ENCODE measurements around the gene RBM19.

Gene RBM19

DNA sequence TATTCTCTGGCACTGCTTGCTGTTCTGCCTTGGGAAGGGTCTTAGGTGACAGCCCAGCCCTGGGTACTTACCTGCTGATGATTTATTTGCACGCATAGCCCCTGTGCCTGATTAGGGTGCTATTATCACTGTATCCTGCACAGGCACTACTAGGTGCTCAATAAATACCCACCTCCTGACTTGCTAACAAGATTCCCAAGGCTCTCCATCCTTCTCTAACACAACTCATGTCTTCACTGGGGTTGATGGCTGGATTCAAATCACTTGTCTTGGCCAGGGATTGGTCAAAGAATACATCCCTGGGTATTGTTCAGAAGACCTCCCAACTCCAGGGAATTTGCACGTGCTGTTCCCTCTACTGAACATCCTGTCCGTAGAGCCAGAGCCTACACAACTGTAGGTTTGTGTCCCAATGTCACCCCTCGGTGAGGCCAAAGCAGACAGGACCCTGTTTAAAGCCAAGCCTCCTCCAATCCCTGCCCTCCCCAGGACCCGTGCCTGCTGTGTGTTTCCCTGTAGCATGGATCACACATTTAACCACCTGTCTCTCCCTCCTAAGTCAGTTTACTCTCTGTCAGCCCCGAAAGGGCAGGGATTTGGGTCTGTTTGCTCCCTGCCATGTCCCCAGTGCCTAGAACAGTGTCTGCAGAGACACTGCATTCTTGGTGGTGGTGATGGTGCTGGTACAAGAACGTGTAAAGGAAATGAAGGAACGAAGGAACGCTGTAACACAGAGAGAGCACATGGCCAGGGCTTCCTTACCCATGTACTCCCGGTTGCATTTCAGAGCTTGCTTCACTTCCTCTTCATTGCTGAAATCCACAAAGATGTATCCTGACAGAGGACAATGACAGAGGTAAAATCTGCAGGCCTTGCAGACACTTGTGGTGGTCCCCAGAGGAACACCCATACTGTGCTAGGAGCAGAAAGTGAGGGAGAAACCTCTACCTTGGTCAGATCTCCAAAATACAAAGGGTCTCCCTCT, 16.5 kb downstream of the RBM19 start:
- H3K4me3 ChIP-seq (ENCODE audit: low read depth, low read length) = no peak overlapping the region
- TF ChIP-seq, protein P1, sequence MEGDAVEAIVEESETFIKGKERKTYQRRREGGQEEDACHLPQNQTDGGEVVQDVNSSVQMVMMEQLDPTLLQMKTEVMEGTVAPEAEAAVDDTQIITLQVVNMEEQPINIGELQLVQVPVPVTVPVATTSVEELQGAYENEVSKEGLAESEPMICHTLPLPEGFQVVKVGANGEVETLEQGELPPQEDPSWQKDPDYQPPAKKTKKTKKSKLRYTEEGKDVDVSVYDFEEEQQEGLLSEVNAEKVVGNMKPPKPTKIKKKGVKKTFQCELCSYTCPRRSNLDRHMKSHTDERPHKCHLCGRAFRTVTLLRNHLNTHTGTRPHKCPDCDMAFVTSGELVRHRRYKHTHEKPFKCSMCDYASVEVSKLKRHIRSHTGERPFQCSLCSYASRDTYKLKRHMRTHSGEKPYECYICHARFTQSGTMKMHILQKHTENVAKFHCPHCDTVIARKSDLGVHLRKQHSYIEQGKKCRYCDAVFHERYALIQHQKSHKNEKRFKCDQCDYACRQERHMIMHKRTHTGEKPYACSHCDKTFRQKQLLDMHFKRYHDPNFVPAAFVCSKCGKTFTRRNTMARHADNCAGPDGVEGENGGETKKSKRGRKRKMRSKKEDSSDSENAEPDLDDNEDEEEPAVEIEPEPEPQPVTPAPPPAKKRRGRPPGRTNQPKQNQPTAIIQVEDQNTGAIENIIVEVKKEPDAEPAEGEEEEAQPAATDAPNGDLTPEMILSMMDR (IDR thresholded peaks at IDR 0.05; ENCODE audit: low read depth, low read length) = no peak

DNA sequence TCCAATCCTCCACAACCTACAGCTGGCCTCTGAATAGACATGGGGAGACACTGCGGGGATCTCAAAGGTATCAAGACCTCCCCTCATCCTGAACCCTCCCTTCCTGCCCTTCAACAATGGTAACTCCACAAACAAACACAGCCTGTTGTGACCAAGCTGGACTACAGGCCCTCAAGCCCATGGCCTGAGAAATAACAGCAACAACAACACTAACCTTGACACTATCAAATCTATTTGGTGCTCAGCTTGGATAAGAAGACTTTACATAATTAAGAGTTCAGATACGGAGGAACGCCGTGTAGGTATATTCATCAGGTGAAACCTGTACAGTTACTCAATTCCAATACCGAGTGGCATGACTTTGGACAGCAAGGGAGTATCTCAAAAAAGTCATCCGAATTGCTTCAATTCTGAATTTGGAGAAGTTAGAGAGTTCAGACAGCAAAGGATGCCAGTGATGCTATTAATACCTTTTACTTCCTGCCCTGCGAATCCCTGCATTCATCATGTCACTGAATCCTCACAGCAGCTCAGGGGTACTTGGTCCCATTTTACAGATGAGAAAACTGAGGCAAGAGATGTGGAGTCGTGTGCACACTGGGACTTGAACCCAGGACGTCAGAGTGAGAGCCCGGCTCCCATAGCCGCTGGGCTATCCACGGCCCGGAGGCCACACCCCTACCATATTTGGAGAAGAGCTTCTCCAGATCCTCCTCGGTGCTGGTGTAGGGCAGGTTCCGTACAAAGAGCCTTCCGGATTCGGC, 17.8 kb downstream of the RBM19 start:
- TF ChIP-seq, protein P1 (IDR thresholded peaks at IDR 0.05; ENCODE audit: low read depth, low read length) = no peak
- no peak overlapping the region for H3K4me3 ChIP-seq (ENCODE audit: low read depth, low read length)

DNA sequence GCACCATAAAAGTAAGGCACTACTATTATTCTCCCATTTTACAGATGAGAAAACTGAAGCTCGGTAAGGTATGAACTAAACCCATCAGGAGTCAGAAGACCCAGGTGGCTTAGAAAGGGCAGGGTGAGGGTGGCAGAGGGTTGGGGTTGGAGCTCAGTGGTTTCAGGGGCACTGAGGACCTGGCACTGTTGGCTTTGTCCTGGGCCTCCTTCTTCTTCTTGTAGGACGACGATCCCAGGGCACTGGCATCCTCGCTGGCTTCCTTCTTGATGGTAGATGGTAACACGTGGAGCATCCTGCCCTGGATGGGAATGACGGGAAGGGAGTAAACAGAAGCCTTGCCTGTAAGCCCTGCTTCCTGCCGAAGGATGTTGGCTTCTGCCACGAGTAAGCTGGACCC, 19.9 kb downstream of the RBM19 start:
- no peak overlapping the region for H3K4me3 ChIP-seq (ENCODE audit: low read depth, low read length)
- TF ChIP-seq, protein P1 (IDR thresholded peaks at IDR 0.05; ENCODE audit: low read depth, low read length) = no peak

DNA sequence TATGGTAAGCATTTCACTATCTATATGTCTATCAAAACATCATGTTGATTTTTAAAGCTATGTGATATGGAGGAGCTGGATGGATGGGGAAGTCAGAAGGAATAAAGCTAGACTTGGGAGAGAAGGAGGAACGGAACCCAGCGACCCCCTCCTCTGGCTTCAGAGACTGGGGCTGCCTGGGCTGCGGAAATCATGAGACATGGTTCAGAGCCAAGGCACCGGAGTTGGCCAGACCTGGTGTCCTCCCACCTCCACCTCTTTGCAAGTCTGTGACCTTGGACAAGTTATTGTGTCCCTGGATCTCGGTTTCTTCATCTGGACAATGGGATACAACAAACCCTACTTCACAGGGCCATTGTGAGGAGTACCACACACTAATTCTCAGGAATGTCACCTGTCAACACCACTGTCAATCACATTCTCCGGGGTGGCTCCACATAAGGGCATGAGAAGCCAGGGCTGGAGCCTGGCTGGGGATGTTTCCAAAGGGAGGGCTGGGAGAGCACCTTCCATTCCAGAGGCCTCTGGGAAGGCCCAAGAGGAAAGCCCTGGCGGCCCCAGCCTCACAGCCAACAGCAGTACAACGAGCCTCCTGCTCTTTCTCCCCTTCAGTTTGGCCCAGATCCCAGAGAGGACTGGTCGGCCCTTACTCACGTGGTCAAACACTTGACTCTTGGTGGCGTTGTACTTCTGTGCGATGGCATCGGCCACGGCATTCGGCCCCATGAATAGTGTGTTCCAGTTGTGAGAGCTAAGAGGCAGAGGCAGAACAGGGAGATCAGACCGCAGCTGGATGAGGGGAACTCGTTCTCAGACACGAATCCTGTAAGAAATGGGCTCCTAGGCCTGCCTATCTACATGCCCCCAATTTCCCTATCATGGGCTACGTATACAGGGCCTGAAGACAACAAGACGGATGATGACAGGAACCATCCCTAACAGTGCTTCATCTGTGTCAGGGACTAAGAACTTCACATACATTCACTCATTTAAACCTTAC, 20.7 kb downstream of the RBM19 start:
- no peak overlapping the region for H3K4me3 ChIP-seq (ENCODE audit: low read depth, low read length)
- TF ChIP-seq, protein P1 (IDR thresholded peaks at IDR 0.05; ENCODE audit: low read depth, low read length) = no peak

DNA sequence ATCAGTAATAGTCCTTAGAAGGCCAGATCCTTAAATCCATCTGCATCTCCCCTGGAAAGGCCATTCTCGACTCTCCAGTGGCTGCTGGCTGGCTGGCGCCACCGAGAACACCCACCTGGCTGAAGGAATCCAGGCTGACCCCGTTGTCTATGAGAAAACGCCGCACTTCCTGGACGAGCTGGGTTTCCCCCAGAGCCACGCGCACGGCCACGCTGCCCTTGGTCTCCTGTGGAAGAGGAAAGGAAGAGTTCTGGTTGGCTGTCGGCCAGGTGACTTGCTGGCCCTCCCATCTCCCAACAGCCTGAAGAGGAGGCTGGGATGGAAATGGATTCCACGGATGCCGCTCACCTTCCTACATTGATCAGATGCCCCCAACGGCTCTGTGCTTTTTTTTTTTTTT, 23.9 kb downstream of the RBM19 start:
- TF ChIP-seq, protein P1 (IDR thresholded peaks at IDR 0.05; ENCODE audit: low read depth, low read length) = no peak
- H3K4me3 ChIP-seq (ENCODE audit: low read depth, low read length) = no peak overlapping the region

DNA sequence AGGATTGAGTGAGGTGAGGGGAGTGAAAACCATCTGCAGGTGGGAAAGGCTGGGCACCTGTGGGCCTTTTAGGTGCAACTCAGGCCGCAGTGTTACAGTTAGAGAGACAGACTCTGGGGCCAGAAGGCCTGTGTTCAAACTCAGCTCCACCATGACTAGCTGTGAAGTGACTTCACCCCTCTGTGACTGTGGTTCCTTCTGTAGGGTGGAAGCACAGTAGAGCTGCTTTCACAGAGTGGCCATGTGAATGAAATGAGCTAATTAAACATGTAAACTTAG, 25.0 kb downstream of the RBM19 start:
- TF ChIP-seq, protein P1 (IDR thresholded peaks at IDR 0.05; ENCODE audit: low read depth, low read length) = no peak
- H3K4me3 ChIP-seq (ENCODE audit: low read depth, low read length) = no peak overlapping the region
